Mesothelial cell of epicardium (in vitro differentiated cells): ENCODE results near the gene LHX4. TPM values are rescaled to one million over a fixed set of nuclear protein-coding genes. Genes with fewer than 3 reads are reported as not detected.

ENCODE experiments used
- DNase-seq, 2 experiments: peaks; one replicate each; pipeline ENCODE4 v3.0.0; 2021; ENCODE audit warnings: low spot score in 2 of 2; ENCODE audit not compliant: unreplicated experiment in 2 of 2
- H3K27ac Mint-ChIP-seq: 2 replicates; pipeline ENCODE4 v1.8.0; 2021; ENCODE audit warnings: mixed read lengths
- H3K27me3 Mint-ChIP-seq: 2 replicates; pipeline ENCODE4 v1.8.0; 2021; ENCODE audit warnings: low read depth, mixed read lengths
- H3K36me3 Mint-ChIP-seq: 2 replicates; pipeline ENCODE4 v1.8.0; 2021; ENCODE audit warnings: mixed read lengths
- H3K4me1 Mint-ChIP-seq: 2 replicates; pipeline ENCODE4 v1.8.0; 2021; ENCODE audit warnings: mixed read lengths
- H3K4me3 Mint-ChIP-seq: 2 replicates; pipeline ENCODE4 v1.8.0; 2021; ENCODE audit warnings: mild to moderate bottlenecking, moderate library complexity, mixed read lengths
- H3K9me3 Mint-ChIP-seq: 2 replicates; pipeline ENCODE4 v1.8.0; 2021; ENCODE audit warnings: mixed read lengths
- total RNA-seq: library from RNA; stranded (reverse); gene quantifications from 3 replicates; pipeline ENCODE4 v1.2.1, GENCODE V29; 2021
- TF ChIP-seq, protein P1 (sequence below): fragments of 200-600 bp; sonication (generic); IDR thresholded peaks from one replicate; pipeline ENCODE4 v1.5.0; 2021; ENCODE audit warnings: antibody characterized with exemption; ENCODE audit not compliant: unreplicated experiment

The LHX4 gene
- total RNA-seq, 1 donor from 2014 or later: 0.54 TPM

DNA sequence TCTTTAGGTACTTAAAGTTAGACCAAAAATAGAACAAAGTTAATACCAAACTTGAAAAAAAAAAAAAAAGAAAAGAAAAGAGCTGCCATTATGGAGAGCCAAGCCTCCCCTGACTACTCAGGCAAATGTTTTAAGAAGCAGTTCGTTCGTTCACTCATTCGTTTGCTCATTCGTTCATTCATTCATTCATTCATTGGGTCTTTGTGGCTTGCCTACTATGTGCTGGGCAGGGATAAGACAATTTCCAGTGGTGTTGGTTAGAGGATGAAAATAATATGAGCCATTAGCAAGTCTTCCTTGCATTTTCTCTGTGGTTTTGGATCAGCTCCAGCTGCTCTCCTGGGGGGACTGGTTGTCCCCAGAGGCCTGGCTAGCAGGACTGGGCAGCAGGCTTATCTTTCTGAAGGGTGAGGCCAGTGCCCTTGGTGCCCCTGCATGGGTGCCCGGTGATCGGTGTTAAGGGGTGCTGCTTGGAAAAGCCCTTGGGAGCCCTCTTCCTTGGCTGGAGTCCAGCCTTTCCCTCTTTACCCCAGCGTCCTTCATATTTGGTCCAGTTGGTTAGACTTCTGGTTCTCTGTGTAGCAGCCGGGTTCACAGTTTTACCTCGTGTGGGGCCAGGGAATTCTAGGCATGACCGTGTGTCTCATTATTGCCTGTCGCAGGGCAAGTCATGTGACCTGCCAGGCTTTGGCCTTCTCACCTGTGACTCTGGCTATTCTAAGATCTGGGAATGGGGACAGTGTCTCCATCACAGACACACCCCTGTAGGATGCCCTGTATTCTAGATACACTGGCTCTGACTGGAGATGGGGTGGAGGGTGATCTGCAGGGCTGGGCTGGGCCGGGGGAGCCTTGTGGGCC, 32.8 kb downstream of the LHX4 start:
- no peaks in the 10 kb centered on the region for H3K36me3 Mint-ChIP-seq
- no peak overlapping the region for H3K4me3 Mint-ChIP-seq
- no peaks in the 10 kb centered on the region for H3K9me3 Mint-ChIP-seq
- peaks cover 29% of the 10 kb centered on the region for H3K27me3 Mint-ChIP-seq
- no peak overlapping the region for H3K27ac Mint-ChIP-seq
- peaks cover 27% of the 10 kb centered on the region for H3K4me1 Mint-ChIP-seq
- TF ChIP-seq, protein P1, sequence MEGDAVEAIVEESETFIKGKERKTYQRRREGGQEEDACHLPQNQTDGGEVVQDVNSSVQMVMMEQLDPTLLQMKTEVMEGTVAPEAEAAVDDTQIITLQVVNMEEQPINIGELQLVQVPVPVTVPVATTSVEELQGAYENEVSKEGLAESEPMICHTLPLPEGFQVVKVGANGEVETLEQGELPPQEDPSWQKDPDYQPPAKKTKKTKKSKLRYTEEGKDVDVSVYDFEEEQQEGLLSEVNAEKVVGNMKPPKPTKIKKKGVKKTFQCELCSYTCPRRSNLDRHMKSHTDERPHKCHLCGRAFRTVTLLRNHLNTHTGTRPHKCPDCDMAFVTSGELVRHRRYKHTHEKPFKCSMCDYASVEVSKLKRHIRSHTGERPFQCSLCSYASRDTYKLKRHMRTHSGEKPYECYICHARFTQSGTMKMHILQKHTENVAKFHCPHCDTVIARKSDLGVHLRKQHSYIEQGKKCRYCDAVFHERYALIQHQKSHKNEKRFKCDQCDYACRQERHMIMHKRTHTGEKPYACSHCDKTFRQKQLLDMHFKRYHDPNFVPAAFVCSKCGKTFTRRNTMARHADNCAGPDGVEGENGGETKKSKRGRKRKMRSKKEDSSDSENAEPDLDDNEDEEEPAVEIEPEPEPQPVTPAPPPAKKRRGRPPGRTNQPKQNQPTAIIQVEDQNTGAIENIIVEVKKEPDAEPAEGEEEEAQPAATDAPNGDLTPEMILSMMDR: no peak
- no peak for DNase-seq

DNA sequence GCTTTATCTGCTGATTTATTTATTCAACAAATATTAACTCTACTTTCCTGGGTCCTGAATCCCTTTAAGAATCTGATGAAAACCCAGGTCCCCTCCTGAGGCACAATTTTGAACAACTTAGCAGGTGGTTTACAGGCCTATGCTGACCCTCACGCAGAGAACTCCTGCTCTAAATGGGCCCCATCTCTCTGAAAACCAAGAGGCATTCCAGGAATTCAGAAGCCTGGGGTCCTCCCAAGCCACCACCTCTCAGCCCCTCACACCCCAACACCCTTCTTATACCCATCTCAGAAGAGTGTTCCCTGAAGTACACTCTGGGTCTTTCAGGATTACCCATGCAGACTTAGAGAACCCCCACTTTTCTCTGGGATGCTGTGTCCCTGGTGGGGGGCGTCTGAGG, 34.5 kb downstream of the LHX4 start:
- TF ChIP-seq, protein P1: no peak
- H3K36me3 Mint-ChIP-seq: no peaks in the 10 kb centered on the region
- no peak for DNase-seq
- no peak overlapping the region for H3K27ac Mint-ChIP-seq
- no peaks in the 10 kb centered on the region for H3K9me3 Mint-ChIP-seq
- peaks cover 16% of the 10 kb centered on the region for H3K27me3 Mint-ChIP-seq
- no peak overlapping the region for H3K4me3 Mint-ChIP-seq
- H3K4me1 Mint-ChIP-seq: peaks cover 27% of the 10 kb centered on the region

DNA sequence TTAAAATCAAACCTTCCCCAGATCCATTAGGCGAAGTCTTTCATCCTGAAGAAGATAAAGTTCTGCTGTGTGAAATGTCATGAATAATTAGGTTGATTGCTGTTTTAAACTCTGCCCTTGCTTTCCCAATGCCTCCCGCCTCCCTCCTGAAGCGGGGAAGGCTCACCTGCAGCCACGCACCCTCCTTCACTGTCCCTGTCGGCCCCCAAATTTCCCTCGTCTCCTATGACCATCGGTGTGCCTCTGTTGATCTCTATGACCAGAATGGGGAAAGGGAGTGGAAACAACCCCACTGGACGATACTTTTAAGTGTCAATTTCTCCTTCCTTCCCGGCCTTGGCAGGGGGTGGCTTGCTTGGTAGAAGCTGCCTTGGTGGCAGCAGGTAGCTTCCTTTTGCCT, 35.1 kb downstream of the LHX4 start:
- H3K4me3 Mint-ChIP-seq: no peak overlapping the region
- H3K27me3 Mint-ChIP-seq: peaks cover 10% of the 10 kb centered on the region
- H3K36me3 Mint-ChIP-seq: no peaks in the 10 kb centered on the region
- peaks cover 27% of the 10 kb centered on the region for H3K4me1 Mint-ChIP-seq
- TF ChIP-seq, protein P1: no peak
- no peak for DNase-seq
- H3K27ac Mint-ChIP-seq: no peak overlapping the region
- H3K9me3 Mint-ChIP-seq: no peaks in the 10 kb centered on the region

DNA sequence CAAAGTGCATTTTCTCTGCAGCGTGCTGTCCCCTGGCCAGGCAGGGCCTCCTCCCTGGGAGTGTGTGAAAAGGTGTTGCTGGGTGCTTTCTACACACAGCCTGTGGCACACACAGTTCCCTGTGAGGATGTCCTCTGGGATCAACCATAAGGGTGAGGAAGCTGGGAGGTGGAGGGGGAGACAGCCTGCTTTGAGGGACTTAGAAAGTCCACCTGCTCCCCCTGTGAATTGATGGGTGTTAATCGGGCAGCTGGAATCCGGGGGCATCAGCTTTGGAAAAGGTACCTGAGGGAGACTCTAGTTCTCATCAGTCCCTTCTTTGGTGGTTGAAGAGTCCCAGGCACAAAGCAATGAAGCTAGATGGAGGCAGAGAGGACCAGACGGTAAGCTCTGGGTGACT, 35.8 kb downstream of the LHX4 start:
- Mint-ChIP-seq H3K27ac (no peak overlapping the region), H3K9me3 (no peaks in the 10 kb centered on the region), H3K36me3 (no peaks in the 10 kb centered on the region), H3K27me3 (peaks cover 7% of the 10 kb centered on the region), H3K4me3 (no peak overlapping the region), H3K4me1 (peaks cover 30% of the 10 kb centered on the region)
- TF ChIP-seq, protein P1: no peak
- no peak for DNase-seq

DNA sequence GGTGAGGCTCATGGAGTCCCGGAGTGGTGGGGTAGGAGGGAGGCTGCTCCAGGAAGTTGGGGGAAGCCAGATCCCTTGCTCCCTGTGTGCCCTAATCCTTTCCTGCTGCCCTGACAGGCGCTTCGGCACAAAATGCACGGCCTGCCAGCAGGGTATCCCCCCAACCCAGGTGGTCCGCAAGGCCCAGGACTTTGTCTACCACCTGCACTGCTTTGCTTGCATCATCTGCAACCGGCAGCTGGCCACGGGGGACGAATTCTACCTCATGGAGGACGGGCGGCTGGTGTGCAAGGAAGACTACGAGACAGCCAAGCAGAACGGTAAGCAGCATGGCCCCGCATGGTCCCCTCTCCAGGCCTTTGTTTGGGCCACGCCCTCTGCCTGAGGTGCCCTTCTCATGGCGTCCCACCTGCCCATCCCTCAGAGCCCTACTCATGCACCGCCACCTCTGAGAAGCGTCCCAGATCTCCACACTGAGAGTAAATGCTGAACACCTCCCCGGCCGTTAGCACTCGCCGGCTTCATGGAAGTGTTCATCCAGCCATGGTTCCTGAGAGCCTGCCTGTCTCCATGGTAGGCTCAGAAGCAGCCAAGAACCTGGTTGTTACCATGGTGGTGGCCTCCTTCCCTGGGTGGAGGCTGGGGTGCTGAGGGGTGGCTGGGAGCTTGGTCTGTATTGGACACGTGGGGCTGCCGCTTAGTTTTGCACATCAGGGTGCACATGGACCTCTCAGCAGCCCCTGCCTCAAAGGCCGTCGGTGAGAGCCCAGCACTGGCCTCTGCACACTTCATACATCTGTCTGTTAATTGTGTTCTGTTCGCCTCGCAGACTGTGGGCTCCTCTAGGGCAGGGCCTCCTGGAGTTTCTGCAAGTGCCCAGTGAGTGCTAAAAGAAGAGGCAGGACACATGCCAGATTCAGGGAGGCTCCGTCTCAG, 36.5 kb downstream of the LHX4 start:
- no peaks in the 10 kb centered on the region for H3K36me3 Mint-ChIP-seq
- peaks cover 34% of the 10 kb centered on the region for H3K4me1 Mint-ChIP-seq
- TF ChIP-seq, protein P1: no peak
- H3K27ac Mint-ChIP-seq: no peak overlapping the region
- H3K9me3 Mint-ChIP-seq: no peaks in the 10 kb centered on the region
- no peak overlapping the region for H3K4me3 Mint-ChIP-seq
- H3K27me3 Mint-ChIP-seq: peaks cover 2% of the 10 kb centered on the region
- DNase-seq: peak in 1 of 2 experiments; percentile 34
